Stimulated activated effector memory CD8-positive, alpha-beta T cell treated with anti-CD3 and anti-CD28 coated beads, Interleukin-12 subunit alpha, Interleukin-12 subunit beta, amount 100 ng/mL, for 72 hours (primary cell): ENCODE measurements around the gene PHACTR1.
"Not testable (repeated sequence)": the region's sequence is repeated elsewhere in the genome, so short reads cannot be mapped to it uniquely, and the experiment has no call there.

Experiments
- ATAC-seq: fragments of 150-1000 bp; cut with Tn5 transposase; 2 replicates; pipeline ENCODE4 v1.10.0; 2021
- DNase-seq, 2 donors: peaks; one replicate each; pipeline ENCODE4 v3.0.0; 2021 to 2022; ENCODE audit warnings: low spot score in 2 of 2
- H3K27ac Mint-ChIP-seq: one replicate; pipeline ENCODE4 v1.8.0; 2022; ENCODE audit warnings: mild to moderate bottlenecking, mixed read lengths
- H3K36me3 Mint-ChIP-seq: one replicate; pipeline ENCODE4 v1.8.0; 2022; ENCODE audit warnings: mild to moderate bottlenecking, mixed read lengths
- H3K4me1 Mint-ChIP-seq: one replicate; pipeline ENCODE4 v1.8.0; 2022; ENCODE audit warnings: mixed read lengths
- H3K4me3 Mint-ChIP-seq: one replicate; pipeline ENCODE4 v1.8.0; 2022; ENCODE audit warnings: mild to moderate bottlenecking, mixed read lengths
- H3K9me3 Mint-ChIP-seq: one replicate; pipeline ENCODE4 v1.8.0; 2022; ENCODE audit warnings: mixed read lengths

The PHACTR1 gene

DNA sequence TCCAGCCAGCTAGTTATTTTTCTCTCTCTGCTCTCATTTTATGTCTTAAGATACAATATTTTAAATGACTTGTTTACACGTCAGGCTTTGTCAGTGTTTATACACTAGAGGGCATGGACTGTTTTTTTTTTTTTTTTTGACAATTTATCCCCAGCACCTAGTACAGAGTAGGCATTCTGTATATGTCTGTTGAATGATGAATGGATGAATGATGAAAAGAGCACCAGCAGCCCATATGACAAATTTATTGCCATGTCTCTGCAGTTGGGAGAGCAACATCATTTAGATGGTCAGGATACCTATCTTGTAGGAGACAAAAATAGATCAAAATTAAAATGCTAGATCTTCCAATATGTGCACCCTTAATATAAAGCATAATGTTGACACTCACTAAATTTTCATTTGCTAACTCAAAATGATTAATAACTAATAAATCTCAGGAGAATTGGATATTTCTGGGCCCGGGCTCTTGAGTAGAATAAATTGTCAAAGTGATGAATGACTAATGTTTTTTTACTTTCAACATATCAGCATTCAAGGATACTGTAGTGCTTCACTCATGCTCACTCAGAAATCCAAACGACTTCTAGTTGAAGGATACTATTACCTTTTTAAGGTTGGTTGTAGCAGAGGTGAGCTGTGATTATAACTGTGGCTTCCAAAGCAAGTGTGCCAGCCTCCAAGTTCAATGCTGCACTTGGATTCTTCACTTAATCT is 200.0 kb downstream of the PHACTR1 start:
- H3K9me3 Mint-ChIP-seq, result no peaks in the 10 kb centered on the region
- no peak for ATAC-seq
- H3K4me1 Mint-ChIP-seq, result no peaks in the 10 kb centered on the region
- H3K36me3 Mint-ChIP-seq, result no peaks in the 10 kb centered on the region
- DNase-seq, result no peak
- no peak overlapping the region for H3K27ac Mint-ChIP-seq
- H3K4me3 Mint-ChIP-seq, result no peak overlapping the region

DNA sequence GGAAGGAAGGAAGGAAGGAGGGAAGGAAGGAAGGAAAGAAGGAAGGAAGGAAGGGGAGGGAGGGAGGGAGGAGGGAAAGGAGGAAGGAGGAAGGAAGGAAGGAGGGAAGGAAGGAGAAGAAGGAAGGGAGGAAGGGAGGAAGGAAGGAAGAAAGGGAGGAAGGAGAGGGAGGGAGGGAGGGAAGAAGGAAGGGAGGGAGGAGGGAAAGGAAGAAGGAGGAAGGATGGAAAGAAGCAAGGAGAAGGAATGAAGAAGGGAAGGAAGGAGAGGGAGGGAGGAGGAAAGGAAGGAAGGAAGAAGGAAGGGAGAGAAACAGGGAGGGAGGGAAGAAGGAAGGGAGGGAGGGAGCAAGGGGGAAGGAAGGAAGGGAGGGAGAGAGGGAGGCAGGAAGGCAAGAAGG is 204.9 kb downstream of the PHACTR1 start:
- Mint-ChIP-seq H3K9me3 (no peaks in the 10 kb centered on the region), H3K4me3 (no peak overlapping the region), H3K4me1 (no peaks in the 10 kb centered on the region), H3K27ac (no peak overlapping the region), H3K36me3 (no peaks in the 10 kb centered on the region)
- ATAC-seq (no peak), DNase-seq (no peak)

- Mint-ChIP-seq H3K4me3 (no peak overlapping the region), H3K36me3 (no peaks in the 10 kb centered on the region), H3K9me3 (no peaks in the 10 kb centered on the region), H3K4me1 (no peaks in the 10 kb centered on the region), H3K27ac (no peak overlapping the region)
- no peak for DNase-seq
- no peak for ATAC-seq
These were observed 207.2 kb downstream of the PHACTR1 start for GRCh38 chr6:12923644-12924235.

GRCh38 chr6:12924911-12925310 is 208.3 kb downstream of the PHACTR1 start:
- Mint-ChIP-seq H3K36me3 (no peaks in the 10 kb centered on the region), H3K27ac (no peak overlapping the region), H3K4me3 (no peak overlapping the region), H3K9me3 (no peaks in the 10 kb centered on the region), H3K4me1 (no peaks in the 10 kb centered on the region)
- no peak for DNase-seq
- ATAC-seq, result no peak

DNA sequence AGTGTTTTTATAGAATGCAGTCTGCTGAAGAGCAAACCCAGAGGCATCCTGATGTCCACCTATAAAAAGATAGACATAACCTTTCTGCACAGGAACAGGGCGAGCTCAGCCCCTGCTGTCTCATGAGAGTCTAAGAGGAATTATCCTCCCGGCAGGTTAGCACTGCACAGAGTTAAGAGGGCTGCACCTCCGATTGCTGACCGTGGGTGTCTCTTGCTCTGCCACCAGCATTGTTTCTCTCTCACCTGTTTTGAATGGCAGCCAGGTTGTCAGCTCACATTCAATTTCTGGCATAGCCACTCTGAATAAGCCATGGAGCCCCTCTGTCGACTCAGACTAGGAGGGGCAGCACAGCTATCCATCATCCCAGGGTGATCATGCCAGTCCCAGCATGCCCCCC is 211.2 kb downstream of the PHACTR1 start:
- no peaks in the 10 kb centered on the region for H3K9me3 Mint-ChIP-seq
- no peaks in the 10 kb centered on the region for H3K36me3 Mint-ChIP-seq
- no peak for DNase-seq
- H3K4me1 Mint-ChIP-seq, result no peaks in the 10 kb centered on the region
- ATAC-seq, result no peak
- H3K4me3 Mint-ChIP-seq, result no peak overlapping the region
- no peak overlapping the region for H3K27ac Mint-ChIP-seq

GRCh38 chr6:12929678-12930077 is 213.1 kb downstream of the PHACTR1 start:
- H3K4me3 Mint-ChIP-seq, result no peak overlapping the region

GRCh38 chr6:12931639-12932038 is 215.1 kb downstream of the PHACTR1 start:
- Mint-ChIP-seq H3K4me3 (no peak overlapping the region), H3K4me1 (no peaks in the 10 kb centered on the region), H3K36me3 (no peaks in the 10 kb centered on the region), H3K9me3 (no peaks in the 10 kb centered on the region), H3K27ac (no peak overlapping the region)
- DNase-seq (no peak), ATAC-seq (no peak)

More at GRCh38 chr6:12929678-12930077, 213.1 kb downstream of the PHACTR1 start:
- no peak overlapping the region for H3K27ac Mint-ChIP-seq
- no peaks in the 10 kb centered on the region for H3K9me3 Mint-ChIP-seq
- ATAC-seq (no peak), DNase-seq (no peak)
- H3K36me3 Mint-ChIP-seq, result no peaks in the 10 kb centered on the region
- no peaks in the 10 kb centered on the region for H3K4me1 Mint-ChIP-seq

GRCh38 chr6:12935637-12936036 is 219.1 kb downstream of the PHACTR1 start:
- ATAC-seq, result no peak
- Mint-ChIP-seq H3K27ac (no peak overlapping the region), H3K4me3 (no peak overlapping the region), H3K36me3 (no peaks in the 10 kb centered on the region), H3K4me1 (no peaks in the 10 kb centered on the region), H3K9me3 (no peaks in the 10 kb centered on the region)
- no peak for DNase-seq

GRCh38 chr6:12937971-12938370 is 221.4 kb downstream of the PHACTR1 start:
- no peak for DNase-seq

GRCh38 chr6:12939314-12939713 is 222.7 kb downstream of the PHACTR1 start:
- H3K4me1 Mint-ChIP-seq, result peaks cover 5% of the 10 kb centered on the region
- H3K9me3 Mint-ChIP-seq, result no peaks in the 10 kb centered on the region
- ATAC-seq (no peak), DNase-seq (no peak)
- no peak overlapping the region for H3K4me3 Mint-ChIP-seq
- H3K27ac Mint-ChIP-seq, result no peak overlapping the region
- no peaks in the 10 kb centered on the region for H3K36me3 Mint-ChIP-seq

More at GRCh38 chr6:12937971-12938370, 221.4 kb downstream of the PHACTR1 start:
- Mint-ChIP-seq H3K4me1 (peaks cover 5% of the 10 kb centered on the region), H3K9me3 (no peaks in the 10 kb centered on the region), H3K27ac (no peak overlapping the region), H3K36me3 (no peaks in the 10 kb centered on the region), H3K4me3 (no peak overlapping the region)
- no peak for ATAC-seq

DNA sequence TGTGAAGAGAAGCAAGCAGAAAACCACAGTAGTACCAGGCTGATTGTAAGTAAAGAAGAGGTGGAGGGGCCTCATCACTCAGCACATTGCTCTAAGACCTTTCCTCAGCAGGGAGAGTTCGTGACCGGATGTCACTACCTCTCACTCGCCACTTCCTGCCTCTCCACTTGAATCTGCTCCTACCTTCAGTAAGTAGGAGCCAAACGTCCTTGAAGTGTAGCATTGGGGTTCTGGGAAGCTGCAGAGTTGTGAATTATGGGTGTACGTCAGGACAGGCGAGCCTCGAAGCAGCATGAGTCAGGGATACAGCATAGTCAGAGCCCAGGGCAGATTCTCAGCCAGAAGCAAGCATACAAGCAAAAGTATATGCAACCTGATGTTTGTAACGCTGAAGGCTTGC is 224.9 kb downstream of the PHACTR1 start:
- Mint-ChIP-seq H3K27ac (no peak overlapping the region), H3K4me3 (no peak overlapping the region), H3K36me3 (no peaks in the 10 kb centered on the region), H3K9me3 (no peaks in the 10 kb centered on the region), H3K4me1 (peaks cover 5% of the 10 kb centered on the region)
- DNase-seq (no peak), ATAC-seq (peak; percentile 61)

GRCh38 chr6:12943549-12943948 is 227.0 kb downstream of the PHACTR1 start:
- peaks cover 5% of the 10 kb centered on the region for H3K4me1 Mint-ChIP-seq
- H3K4me3 Mint-ChIP-seq, result no peak overlapping the region
- no peaks in the 10 kb centered on the region for H3K9me3 Mint-ChIP-seq
- ATAC-seq (no peak), DNase-seq (no peak)
- H3K36me3 Mint-ChIP-seq, result no peaks in the 10 kb centered on the region
- H3K27ac Mint-ChIP-seq, result no peak overlapping the region

- Mint-ChIP-seq H3K36me3 (no peaks in the 10 kb centered on the region), H3K4me3 (no peak overlapping the region), H3K4me1 (peaks cover 5% of the 10 kb centered on the region), H3K27ac (no peak overlapping the region), H3K9me3 (no peaks in the 10 kb centered on the region)
- no peak for ATAC-seq
- DNase-seq, result no peak
These were observed 227.4 kb downstream of the PHACTR1 start for GRCh38 chr6:12944001-12944400.

DNA sequence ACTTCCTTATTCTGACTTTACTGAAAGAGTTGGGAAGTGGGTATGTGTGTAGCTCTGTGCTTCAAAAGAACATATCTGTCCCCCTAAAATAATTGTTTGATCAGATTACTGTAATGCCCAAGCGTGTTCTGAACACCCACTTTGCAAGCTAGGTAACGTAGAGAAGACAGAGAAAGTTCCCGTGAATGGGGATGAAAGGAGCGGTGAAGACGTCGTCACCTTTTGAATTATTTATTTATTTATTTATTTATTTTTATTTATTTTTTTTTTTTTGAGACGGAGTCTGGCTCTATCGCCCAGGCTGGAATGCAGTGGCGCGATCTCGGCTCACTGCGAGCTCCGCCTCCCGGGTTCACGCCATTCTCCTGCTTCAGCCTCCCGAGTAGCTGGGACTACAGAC is 228.0 kb downstream of the PHACTR1 start:
- H3K27ac Mint-ChIP-seq, H3K9me3 Mint-ChIP-seq, H3K4me3 Mint-ChIP-seq, DNase-seq, ATAC-seq, H3K4me1 Mint-ChIP-seq, H3K36me3 Mint-ChIP-seq: not testable (repeated sequence)

GRCh38 chr6:12947151-12947871 is 230.7 kb downstream of the PHACTR1 start:
- ATAC-seq (no peak), DNase-seq (no peak)
- H3K36me3 Mint-ChIP-seq, result no peaks in the 10 kb centered on the region
- no peaks in the 10 kb centered on the region for H3K4me1 Mint-ChIP-seq
- H3K9me3 Mint-ChIP-seq, result no peaks in the 10 kb centered on the region
- no peak overlapping the region for H3K4me3 Mint-ChIP-seq
- H3K27ac Mint-ChIP-seq, result no peak overlapping the region

- ATAC-seq (no peak), DNase-seq (no peak)
- no peaks in the 10 kb centered on the region for H3K36me3 Mint-ChIP-seq
- H3K27ac Mint-ChIP-seq, result no peak overlapping the region
- no peak overlapping the region for H3K4me3 Mint-ChIP-seq
- H3K9me3 Mint-ChIP-seq, result no peaks in the 10 kb centered on the region
- H3K4me1 Mint-ChIP-seq, result no peaks in the 10 kb centered on the region
These were observed 231.4 kb downstream of the PHACTR1 start for GRCh38 chr6:12947967-12948366.
